Measurements from ENCODE around the gene CLDN7. TPM values are rescaled to one million over a fixed set of nuclear protein-coding genes. Genes with fewer than 3 reads are reported as not detected.

CLDN7 gene
- total RNA-seq, 1 experiment from 2014 or later = 147 TPM

- no peak for TF ChIP-seq EZH2phosphoT487 (IDR thresholded peaks at IDR 0.05; ENCODE audit: borderline replicate concordance, low read length)
- TF ChIP-seq CTCF (conservative IDR thresholded peaks at IDR 0.05; ENCODE audit: low read depth, low read length) = no peak
- TF ChIP-seq EZH2 (IDR thresholded peaks at IDR 0.05; ENCODE audit: low read length, unreplicated experiment) = no peak
- intact Hi-C loops (cut with micrococcal nuclease) = no loop called here
- no peaks in the 10 kb centered on the region for H3F3A ChIP-seq (ENCODE audit: low read length, unreplicated experiment)
- no peak for ATAC-seq
- H3K4me3 ChIP-seq (ENCODE audit: low read length) = no peak overlapping the region
- H3K9ac ChIP-seq (ENCODE audit: low read length) = no peak overlapping the region
- H3K4me2 ChIP-seq (ENCODE audit: low read length) = no peak overlapping the region
- peaks cover 26% of the 10 kb centered on the region for H3K36me3 ChIP-seq (ENCODE audit: low read depth, low read length)
- H3K9me3 ChIP-seq (ENCODE audit: low read length) = no peaks in the 10 kb centered on the region
- DNase-seq = no peak
- peaks cover 23% of the 10 kb centered on the region; the same call in 1 of the 2 replicates for H3K4me1 ChIP-seq (ENCODE audit: insufficient read depth, low read length)
- no peaks in the 10 kb centered on the region for H3K9me2 ChIP-seq (replicated peaks; ENCODE audit: low read length)
- no peaks in the 10 kb centered on the region for H3K27me3 ChIP-seq (ENCODE audit: low read length)
- peaks cover 14% of the 10 kb centered on the region; the same call in 1 of the 2 replicates for H4K20me1 ChIP-seq (ENCODE audit: low read length)
- BruUV-seq (replicated peaks) = TSS peak; percentile 32
- no peak overlapping the region for H2AFZ ChIP-seq (ENCODE audit: low read length)
- H3K79me2 ChIP-seq (ENCODE audit: low read length) = peaks cover 25% of the 10 kb centered on the region
- POLR2A ChIA-PET (ENCODE audit: unreplicated experiment) = no interaction called here
- CTCF ChIA-PET = no interaction called here
- H3K27ac ChIP-seq (ENCODE audit: low read length) = no peak overlapping the region
Measured at GRCh38 chr17:7222093-7222971, 39.9 kb downstream of the CLDN7 start.

GRCh38 chr17:7221278-7222092 is 40.8 kb downstream of the CLDN7 start:
- Histone ChIP-seq H2AFZ (ENCODE audit: low read length) (no peak overlapping the region), H3K9ac (ENCODE audit: low read length) (peak overlapping the region; percentile 97), H3K79me2 (ENCODE audit: low read length) (peaks cover 32% of the 10 kb centered on the region), H3K27ac (ENCODE audit: low read length) (peak overlapping the region; percentile 97), H3K27me3 (ENCODE audit: low read length) (no peaks in the 10 kb centered on the region), H3K4me3 (ENCODE audit: low read length) (peak overlapping the region; percentile 81), H3K4me2 (ENCODE audit: low read length) (peak overlapping the region; percentile 86), H3K9me2 (replicated peaks; ENCODE audit: low read length) (no peaks in the 10 kb centered on the region), H3F3A (ENCODE audit: low read length, unreplicated experiment) (no peaks in the 10 kb centered on the region), H4K20me1 (ENCODE audit: low read length) (peaks cover 14% of the 10 kb centered on the region; the same call in 1 of the 2 replicates), H3K36me3 (ENCODE audit: low read depth, low read length) (peaks cover 26% of the 10 kb centered on the region), H3K4me1 (ENCODE audit: insufficient read depth, low read length) (peaks cover 23% of the 10 kb centered on the region), H3K9me3 (ENCODE audit: low read length) (no peaks in the 10 kb centered on the region)
- TF ChIP-seq EZH2phosphoT487 (IDR thresholded peaks at IDR 0.05; ENCODE audit: borderline replicate concordance, low read length) (no peak), CTCF (conservative IDR thresholded peaks at IDR 0.05; ENCODE audit: low read depth, low read length) (no peak), EZH2 (IDR thresholded peaks at IDR 0.05; ENCODE audit: low read length, unreplicated experiment) (no peak)
- POLR2A ChIA-PET (ENCODE audit: unreplicated experiment) = interaction anchor here (0.6 to 1.1 kb wide), 2 partner anchors 20 to 68 kb away, joined by 3 to 9 read pairs; no protein-coding TSS in a partner anchor
- intact Hi-C loops (cut with micrococcal nuclease) = loop anchor here (2.0 kb wide), 1 partner anchor 13 kb away; the partner anchor contains the start of gene DVL2
- DNase-seq (no peak), ATAC-seq (no peak)
- CTCF ChIA-PET = no interaction called here
- no TSS peak for BruUV-seq (replicated peaks)
